A673 (cell line): Measurements from ENCODE around the gene MICAL3.

Source experiments
- EZH2 ChIP-seq: fragments of 200-600 bp; sonication (generic); IDR thresholded peaks from 2 replicates; pipeline ENCODE4 v1.6.1; 2017; ENCODE audit warnings: borderline replicate concordance, low read depth, mild to moderate bottlenecking, mixed read lengths, antibody characterized with exemption, low read length; ENCODE audit not compliant: poor library complexity, severe bottlenecking
- TF ChIP-seq, protein P1 (sequence below): fragments of 300-800, 200-600 bp; sonication (generic); conservative IDR thresholded peaks from 2 replicates; pipeline ENCODE4 v1.5.1; 2017; ENCODE audit warnings: low read depth, mild to moderate bottlenecking, antibody characterized with exemption, low read length, moderate library complexity, mixed read lengths

DNA sequence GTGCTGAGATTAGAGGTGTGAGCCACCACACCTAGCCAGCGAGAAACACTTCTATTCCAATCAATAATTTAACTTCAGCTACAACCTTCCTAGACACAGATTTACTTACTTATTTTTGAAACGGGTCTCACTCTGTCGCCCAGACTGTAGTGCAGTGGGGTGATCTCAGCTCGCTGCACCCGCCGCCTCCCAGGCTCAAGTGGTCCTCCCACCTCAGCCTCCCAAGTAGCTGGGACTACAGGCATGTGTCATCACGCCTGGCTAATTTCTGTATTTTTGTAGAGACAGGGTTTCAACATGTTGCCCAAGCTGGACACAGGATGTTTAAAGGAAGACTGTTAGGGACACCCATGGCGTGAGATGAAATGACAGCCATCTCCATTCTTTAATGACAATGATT, 61.3 kb downstream of the MICAL3 start:
- TF ChIP-seq, protein P1, sequence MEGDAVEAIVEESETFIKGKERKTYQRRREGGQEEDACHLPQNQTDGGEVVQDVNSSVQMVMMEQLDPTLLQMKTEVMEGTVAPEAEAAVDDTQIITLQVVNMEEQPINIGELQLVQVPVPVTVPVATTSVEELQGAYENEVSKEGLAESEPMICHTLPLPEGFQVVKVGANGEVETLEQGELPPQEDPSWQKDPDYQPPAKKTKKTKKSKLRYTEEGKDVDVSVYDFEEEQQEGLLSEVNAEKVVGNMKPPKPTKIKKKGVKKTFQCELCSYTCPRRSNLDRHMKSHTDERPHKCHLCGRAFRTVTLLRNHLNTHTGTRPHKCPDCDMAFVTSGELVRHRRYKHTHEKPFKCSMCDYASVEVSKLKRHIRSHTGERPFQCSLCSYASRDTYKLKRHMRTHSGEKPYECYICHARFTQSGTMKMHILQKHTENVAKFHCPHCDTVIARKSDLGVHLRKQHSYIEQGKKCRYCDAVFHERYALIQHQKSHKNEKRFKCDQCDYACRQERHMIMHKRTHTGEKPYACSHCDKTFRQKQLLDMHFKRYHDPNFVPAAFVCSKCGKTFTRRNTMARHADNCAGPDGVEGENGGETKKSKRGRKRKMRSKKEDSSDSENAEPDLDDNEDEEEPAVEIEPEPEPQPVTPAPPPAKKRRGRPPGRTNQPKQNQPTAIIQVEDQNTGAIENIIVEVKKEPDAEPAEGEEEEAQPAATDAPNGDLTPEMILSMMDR, result no peak
- no peak for TF ChIP-seq EZH2
